Measurements from ENCODE around the gene WDCP. TPM values are rescaled to one million over a fixed set of nuclear protein-coding genes. Genes with fewer than 3 reads are reported as not detected.

Gene WDCP
- total and polyA plus RNA-seq, 2 donors (not counting 1 experiment from before 2014, with no cell fraction given), result 3.9 to 21.6 TPM

- Histone ChIP-seq H3K9ac (ENCODE audit: low read length) (no peak overlapping the region), H3K27ac (ENCODE audit: low read length in 2 of 2) (no peak overlapping the region), H3K79me2 (ENCODE audit: control insufficient read depth, insufficient read depth, low read length) (no peaks in the 10 kb centered on the region), H3K4me2 (replicated peaks; ENCODE audit: low read depth, low read length, poor library complexity, severe bottlenecking) (no peak overlapping the region), H3K27me3 (replicated peaks in 1 of 4; ENCODE audit: control extremely low read depth in 1 of 4, control insufficient read depth in 3 of 4, insufficient read depth in 4 of 4, low read length in 3 of 4) (no peaks in the 10 kb centered on the region), H3K4me3 (ENCODE audit: control extremely low read depth in 1 of 5, extremely low read depth in 1 of 5, insufficient read depth in 1 of 5, low read depth in 2 of 5, low read length in 4 of 5) (no peak overlapping the region), H2AFZ (ENCODE audit: insufficient read depth, low read depth, low read length, poor library complexity, severe bottlenecking) (no peak overlapping the region), H3K9me3 (ENCODE audit: control extremely low read depth in 1 of 3, control insufficient read depth in 2 of 3, insufficient read depth in 1 of 3, low read length in 2 of 3) (no peaks in the 10 kb centered on the region), H3K36me3 (replicated peaks in 1 of 2; ENCODE audit: control extremely low read depth in 1 of 2, control insufficient read depth in 1 of 2, extremely low read depth in 1 of 2, insufficient read depth in 2 of 2, low read length in 1 of 2) (peaks cover 0 to 2% of the 10 kb centered on the region in 2 experiments), H3K4me1 (ENCODE audit: control insufficient read depth in 2 of 2, insufficient read depth in 2 of 2, low read length in 2 of 2) (no peaks in the 10 kb centered on the region), H4K20me1 (ENCODE audit: control insufficient read depth, insufficient read depth, low read length, poor library complexity, severe bottlenecking) (no peaks in the 10 kb centered on the region)
- POLR2A ChIA-PET, result no interaction called here
- no CpG with 5 or more reads among the region's 1 CpG for WGBS (ENCODE audit: insufficient coverage)
- Mint-ChIP-seq H3K27me3 (no peaks in the 10 kb centered on the region), H3K27ac (no peak overlapping the region), H3K9me3 (ENCODE audit: insufficient read depth) (no peaks in the 10 kb centered on the region), H3K4me1 (no peaks in the 10 kb centered on the region), H3K4me3 (no peak overlapping the region)
- intact Hi-C loops (cut with micrococcal nuclease), result no loop called here
- ATAC-seq (ENCODE audit: low read depth) (no peak), DNase-seq (no peak)
- TF ChIP-seq CTCF (IDR thresholded peaks at IDR 0.05), result no peak
- TF ChIP-seq EZH2 (IDR thresholded peaks at IDR 0.05; ENCODE audit: borderline replicate concordance, insufficient read depth, low read depth, low read length, poor library complexity, severe bottlenecking), result no peak
- CTCF ChIA-PET, result interaction anchor here (0.7 to 0.9 kb wide), 2 partner anchors 20 to 90 kb away, joined by 3 read pairs; partner anchors contain the start of gene TP53I3
Measured at GRCh38 chr2:23994567-23994966, 52.6 kb downstream of the WDCP start.

GRCh38 chr2:23993736-23994269 is 53.4 kb downstream of the WDCP start:
- H3K4me1 ChIP-seq (ENCODE audit: control insufficient read depth in 2 of 2, insufficient read depth in 2 of 2, low read length in 2 of 2), result no peaks in the 10 kb centered on the region
- H3K27ac ChIP-seq (ENCODE audit: low read length in 2 of 2), result no peak overlapping the region
- no peak overlapping the region for H3K4me3 Mint-ChIP-seq
- H3K9me3 ChIP-seq (ENCODE audit: control extremely low read depth in 1 of 3, control insufficient read depth in 2 of 3, insufficient read depth in 1 of 3, low read length in 2 of 3), result no peaks in the 10 kb centered on the region
- no peak overlapping the region for H3K27ac Mint-ChIP-seq
- no peak overlapping the region for H3K9ac ChIP-seq (ENCODE audit: low read length)
- H3K79me2 ChIP-seq (ENCODE audit: control insufficient read depth, insufficient read depth, low read length), result no peaks in the 10 kb centered on the region
- no peaks in the 10 kb centered on the region for H3K27me3 Mint-ChIP-seq
- no peaks in the 10 kb centered on the region for H3K27me3 ChIP-seq (replicated peaks in 1 of 4; ENCODE audit: control extremely low read depth in 1 of 4, control insufficient read depth in 3 of 4, insufficient read depth in 4 of 4, low read length in 3 of 4)
- no peaks in the 10 kb centered on the region for H3K9me3 Mint-ChIP-seq (ENCODE audit: insufficient read depth)
- H3K4me3 ChIP-seq (ENCODE audit: control extremely low read depth in 1 of 5, extremely low read depth in 1 of 5, insufficient read depth in 1 of 5, low read depth in 2 of 5, low read length in 4 of 5), result no peak overlapping the region
- intact Hi-C loops (cut with micrococcal nuclease), result no loop called here
- H2AFZ ChIP-seq (ENCODE audit: insufficient read depth, low read depth, low read length, poor library complexity, severe bottlenecking), result no peak overlapping the region
- ChIA-PET POLR2A (no interaction called here), CTCF (no interaction called here)
- H3K4me2 ChIP-seq (replicated peaks; ENCODE audit: low read depth, low read length, poor library complexity, severe bottlenecking), result no peak overlapping the region
- H3K4me1 Mint-ChIP-seq, result no peaks in the 10 kb centered on the region
- 100% methylated on average over 3 of the region's 8 CpGs for WGBS (ENCODE audit: insufficient coverage)
- DNase-seq, result no peak
- H4K20me1 ChIP-seq (ENCODE audit: control insufficient read depth, insufficient read depth, low read length, poor library complexity, severe bottlenecking), result no peaks in the 10 kb centered on the region
- ATAC-seq (ENCODE audit: low read depth), result no peak
- H3K36me3 ChIP-seq (replicated peaks in 1 of 2; ENCODE audit: control extremely low read depth in 1 of 2, control insufficient read depth in 1 of 2, extremely low read depth in 1 of 2, insufficient read depth in 2 of 2, low read length in 1 of 2), result no peaks in the 10 kb centered on the region
- TF ChIP-seq CTCF (IDR thresholded peaks at IDR 0.05) (no peak), EZH2 (IDR thresholded peaks at IDR 0.05; ENCODE audit: borderline replicate concordance, insufficient read depth, low read depth, low read length, poor library complexity, severe bottlenecking) (no peak)
